ENCODE data around the gene TBC1D5.
"Not testable (repeated sequence)": the region's sequence is repeated elsewhere in the genome, so short reads cannot be mapped to it uniquely, and the experiment has no call there.

The TBC1D5 gene

DNA sequence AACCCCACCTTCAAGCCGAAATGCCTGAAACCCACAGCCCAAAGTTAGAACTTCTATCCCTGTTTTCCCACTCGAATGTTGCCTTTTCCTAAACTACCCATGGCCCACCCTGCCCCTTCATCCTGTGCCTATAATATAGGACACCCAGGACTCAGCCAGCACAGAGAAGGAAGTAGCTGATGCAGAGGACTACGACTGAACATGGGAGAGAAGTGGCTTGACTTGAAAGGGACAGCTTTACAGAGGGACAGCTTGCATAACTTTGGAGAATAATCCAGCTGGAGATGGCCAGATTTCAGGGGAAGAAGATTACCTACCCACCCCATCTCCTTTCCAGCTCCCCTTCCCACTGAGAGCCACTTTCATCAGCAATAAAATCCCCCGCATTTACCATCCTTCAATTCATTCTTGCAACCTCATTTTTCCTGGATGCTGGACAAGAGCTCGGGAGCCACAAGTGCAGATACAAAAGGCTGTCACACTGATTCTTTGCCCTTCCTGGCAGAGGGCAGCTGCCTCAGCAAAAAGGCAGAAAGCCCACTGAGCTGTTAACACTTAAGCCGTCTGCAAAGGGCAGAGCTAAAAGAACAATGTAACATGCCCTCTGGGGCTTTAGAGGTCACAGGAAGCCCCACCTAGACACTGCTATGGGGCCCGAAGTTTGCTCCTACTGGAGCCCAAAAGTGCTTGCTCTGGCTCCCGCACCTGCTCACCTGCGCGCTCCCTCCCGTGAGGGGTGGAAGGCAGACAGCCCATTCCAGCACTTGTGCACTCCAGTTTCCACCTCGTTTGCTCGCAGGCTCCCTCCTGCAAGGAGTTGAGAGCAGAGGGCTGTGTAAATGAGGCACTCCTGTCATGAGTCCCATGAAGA, 224.0 kb downstream of the TBC1D5 start:
- no peak for DNase-seq

GRCh38 chr3:17515445-17516234, 226.8 kb downstream of the TBC1D5 start:
- DNase-seq = no peak

- no peak for DNase-seq
Observed at GRCh38 chr3:17514597-17514996, 227.8 kb downstream of the TBC1D5 start.

DNA sequence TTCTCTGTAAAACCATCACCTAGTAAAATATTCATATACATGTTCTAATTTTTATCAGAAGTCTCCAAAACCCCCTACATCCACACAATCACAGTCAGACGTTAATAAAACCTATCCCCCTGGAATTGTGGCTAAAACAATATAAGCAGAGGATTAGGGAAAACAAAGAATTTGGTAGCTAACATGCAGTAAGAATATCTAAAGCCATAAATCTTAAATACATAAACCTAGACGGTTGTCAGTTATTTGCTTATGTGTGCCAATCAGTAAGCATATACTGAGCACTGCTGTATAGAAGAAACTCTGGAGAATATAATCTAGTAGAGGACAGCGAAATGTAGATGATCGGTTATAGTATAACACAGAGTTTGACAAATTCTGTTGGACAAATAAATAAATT, 232.2 kb downstream of the TBC1D5 start:
- no peak for DNase-seq

DNA sequence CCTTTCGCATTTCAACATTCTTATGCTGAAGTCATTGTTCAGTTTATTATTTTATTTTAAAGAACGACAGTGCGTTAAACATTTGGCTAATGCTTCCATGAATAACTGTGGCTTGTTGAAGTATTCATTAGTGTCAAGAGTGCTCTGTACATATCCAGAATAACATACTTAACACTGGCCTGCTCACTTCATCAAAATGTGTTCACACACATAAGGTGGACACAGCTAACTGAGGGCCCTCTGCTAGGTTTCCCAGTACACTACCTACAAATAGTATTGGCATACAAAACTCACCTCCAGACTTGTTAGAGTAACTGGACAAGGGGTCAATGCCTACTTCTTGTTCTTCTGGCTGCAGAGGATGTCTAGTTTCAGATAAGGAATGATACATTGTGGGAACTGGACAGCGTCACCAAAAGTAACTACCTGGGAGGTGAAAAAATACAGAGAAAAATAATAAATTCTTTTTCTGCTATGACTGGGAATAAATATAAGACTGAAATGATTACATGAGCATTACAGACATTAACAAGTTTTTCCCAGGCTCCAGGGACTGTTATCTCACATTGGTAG, 234.2 kb downstream of the TBC1D5 start:
- no peak for DNase-seq

DNA sequence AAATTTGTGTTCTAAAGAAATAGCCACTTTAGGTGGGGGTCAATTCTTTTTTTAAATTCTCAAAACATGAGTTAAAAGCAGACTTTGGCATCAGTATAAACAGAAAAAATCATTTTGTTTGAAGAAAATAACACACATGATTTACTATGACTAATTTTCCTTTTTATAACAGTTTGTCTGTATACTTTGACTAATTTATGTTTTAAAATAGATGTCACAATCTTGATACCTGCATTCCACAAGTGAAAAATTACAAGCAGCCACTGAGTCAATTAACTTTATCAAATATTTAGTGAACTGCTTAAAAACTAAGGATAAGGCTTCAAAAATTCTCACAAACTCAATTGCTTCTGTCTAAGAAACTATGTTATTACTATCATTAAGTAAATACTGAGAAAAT, 235.0 kb downstream of the TBC1D5 start:
- no peak for DNase-seq

- DNase-seq = no peak
Observed at GRCh38 chr3:17505856-17506255, 236.6 kb downstream of the TBC1D5 start.

DNA sequence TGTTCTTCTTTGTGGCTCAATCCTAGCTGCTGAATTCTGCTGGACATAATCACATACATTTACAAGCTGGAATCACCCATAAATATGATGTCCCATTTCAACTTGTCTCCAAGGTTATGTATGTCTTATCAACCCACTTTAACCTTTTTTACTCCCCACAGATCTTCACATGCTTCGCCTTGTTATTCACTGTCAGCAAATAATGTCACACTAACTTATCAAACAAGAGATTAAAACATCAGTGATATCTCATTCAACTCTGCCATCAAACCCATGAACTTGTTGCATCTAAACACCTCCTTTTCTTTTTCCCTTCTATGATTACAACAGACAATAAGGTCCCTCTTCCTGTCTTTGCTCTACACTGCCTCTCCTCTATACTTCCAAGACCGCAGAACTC, 240.7 kb downstream of the TBC1D5 start:
- no peak for DNase-seq

GRCh38 chr3:17500618-17501017, 241.8 kb downstream of the TBC1D5 start:
- DNase-seq = no peak

DNA sequence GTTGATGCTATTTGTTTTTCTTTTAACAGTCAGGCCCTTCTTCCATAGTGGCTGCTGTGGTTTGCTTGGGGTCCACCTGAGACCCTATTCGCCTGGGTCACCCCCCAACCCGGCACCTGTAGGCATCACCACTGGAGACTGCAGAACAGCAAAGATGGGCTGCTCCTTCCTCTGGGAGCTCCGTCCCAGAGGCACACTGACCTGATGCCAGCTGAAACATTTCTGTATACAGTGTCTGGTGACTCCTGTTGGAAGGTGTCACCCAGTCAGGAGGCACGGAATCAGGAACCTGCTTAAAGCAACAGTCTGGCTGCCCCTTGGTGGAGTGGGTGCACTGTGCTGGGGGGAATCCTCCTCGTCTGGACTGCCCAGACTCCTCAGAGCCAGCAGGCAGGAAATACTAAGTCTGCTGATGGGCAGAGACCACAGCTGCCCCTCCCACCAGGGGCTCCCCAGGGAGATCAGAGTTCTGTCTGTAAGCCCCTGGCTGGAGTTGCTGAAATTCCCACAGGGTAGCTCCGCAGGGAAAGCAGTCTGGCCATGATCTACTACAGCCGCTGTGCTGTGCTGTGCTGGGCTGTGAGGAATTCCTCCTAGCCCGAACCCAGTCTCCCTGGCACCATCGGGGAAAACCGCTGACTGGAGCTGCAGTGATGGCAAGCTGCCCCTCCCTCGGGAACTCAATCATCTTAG, 248.2 kb downstream of the TBC1D5 start:
- no peak for DNase-seq

- no peak for DNase-seq
Observed at GRCh38 chr3:17491601-17492000, 250.8 kb downstream of the TBC1D5 start.

- not testable (repeated sequence) for DNase-seq
Observed at GRCh38 chr3:17491190-17491589, 251.2 kb downstream of the TBC1D5 start.

- no peak for DNase-seq
Observed at GRCh38 chr3:17489139-17489538, 253.3 kb downstream of the TBC1D5 start.

- no peak for DNase-seq
Observed at GRCh38 chr3:17481116-17481515, 261.3 kb downstream of the TBC1D5 start.

DNA sequence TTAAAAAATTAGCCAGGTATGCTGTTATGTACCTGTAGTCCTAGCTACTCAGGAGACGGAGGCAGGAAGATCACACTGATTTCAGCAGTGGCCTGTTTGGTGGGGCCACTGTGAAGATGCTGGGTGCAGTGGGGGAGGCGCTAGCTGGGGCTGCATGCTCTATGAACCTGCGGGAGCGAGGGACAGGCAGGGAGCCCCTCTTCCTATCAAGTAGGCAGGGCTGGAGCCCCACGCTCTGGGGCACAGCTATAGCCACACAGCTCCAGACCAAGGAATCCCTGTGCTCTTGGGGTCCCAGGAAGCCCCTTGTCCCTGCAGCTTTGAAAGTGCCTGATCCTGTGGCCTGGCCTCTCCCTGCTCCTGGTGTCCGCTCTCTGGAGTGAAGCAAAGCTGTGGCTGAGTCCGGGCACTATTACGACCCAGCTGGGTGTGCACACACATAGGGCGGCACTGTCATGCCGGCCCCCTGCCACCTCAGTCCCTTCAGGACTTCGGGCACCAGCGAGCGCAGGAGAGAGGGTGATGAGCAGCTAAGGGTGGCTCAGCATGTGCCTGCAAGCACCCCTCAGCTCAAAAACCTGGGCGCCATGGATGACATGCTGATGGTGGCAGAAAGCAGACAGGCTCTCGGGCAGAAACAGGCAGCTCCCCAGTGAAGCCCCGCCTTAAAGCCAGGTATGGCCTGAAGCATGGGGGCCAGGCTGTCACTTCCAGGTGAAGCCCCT, 262.6 kb downstream of the TBC1D5 start:
- no peak for DNase-seq

GRCh38 chr3:17478673-17479072, 263.8 kb downstream of the TBC1D5 start:
- DNase-seq = no peak

- no peak for DNase-seq
Observed at GRCh38 chr3:17473761-17474160, 268.7 kb downstream of the TBC1D5 start.

- no peak for DNase-seq
Observed at GRCh38 chr3:17469954-17470353, 272.5 kb downstream of the TBC1D5 start.

DNA sequence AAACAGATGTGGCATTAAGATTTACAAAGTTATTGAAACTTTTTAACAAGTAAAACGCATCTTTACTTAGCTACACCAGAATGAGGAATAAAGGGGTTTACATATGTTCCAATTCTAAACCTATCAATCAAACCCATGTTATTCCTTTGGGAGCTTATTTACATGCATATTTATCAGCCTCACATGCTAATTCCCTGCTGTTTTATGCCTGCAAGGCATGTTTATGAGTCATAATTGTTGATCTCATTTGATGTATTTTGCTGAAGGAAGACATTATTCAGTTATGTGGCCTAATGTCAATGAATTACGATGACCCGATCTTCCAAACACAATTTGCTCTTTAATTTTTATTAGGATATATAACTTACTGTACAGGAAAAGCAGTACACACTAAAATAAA, 272.9 kb downstream of the TBC1D5 start:
- DNase-seq = no peak

- no peak for DNase-seq
Observed at GRCh38 chr3:17466028-17466427, 276.4 kb downstream of the TBC1D5 start.

DNA sequence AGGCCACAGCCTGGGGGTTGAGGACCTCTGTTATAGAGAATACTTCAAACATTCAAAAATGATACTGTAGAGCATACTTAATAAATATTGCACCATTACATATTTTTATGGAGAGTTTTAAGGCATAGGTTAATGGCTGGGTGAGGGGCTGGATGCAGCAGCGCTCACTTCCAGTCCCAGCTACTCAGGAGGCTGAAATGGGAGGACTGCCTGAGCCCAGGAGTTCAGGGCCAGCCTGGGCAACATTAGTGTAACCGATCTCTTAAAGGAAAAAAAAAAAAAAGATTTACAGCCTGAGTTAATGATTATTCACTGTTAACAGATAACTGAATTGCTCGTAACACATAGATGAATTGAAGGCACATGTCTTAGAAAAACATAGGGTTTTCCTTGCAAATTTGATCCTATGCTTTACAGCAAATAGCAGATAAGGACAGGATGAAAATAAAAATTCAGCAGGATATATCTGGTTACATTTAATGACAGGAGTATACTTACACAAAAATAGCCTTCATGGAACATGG, 282.9 kb downstream of the TBC1D5 start:
- no peak for DNase-seq

DNA sequence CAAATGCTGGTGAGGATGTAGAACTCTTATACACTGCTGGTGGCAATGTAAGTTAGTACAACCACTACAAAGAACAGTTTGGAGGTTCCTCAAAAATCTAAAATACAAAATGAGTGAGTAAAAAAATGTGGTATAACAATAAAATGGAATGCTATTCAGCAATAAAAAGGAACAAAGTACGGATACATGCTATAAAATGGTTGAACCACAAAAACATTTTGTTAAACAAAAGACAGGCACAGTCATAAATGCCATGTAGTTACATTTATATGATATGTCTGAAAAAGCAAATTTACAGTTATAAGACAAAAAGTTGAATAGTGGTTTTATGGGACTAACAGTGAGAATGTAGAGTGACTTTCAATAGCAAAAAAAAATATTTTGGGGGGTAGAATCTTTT, 285.8 kb downstream of the TBC1D5 start:
- DNase-seq = no peak
